ENCODE measurements around the gene STK24. TPM values are rescaled to one million over a fixed set of nuclear protein-coding genes. Genes with fewer than 3 reads are reported as not detected.
"Not testable (repeated sequence)": the region's sequence is repeated elsewhere in the genome, so short reads cannot be mapped to it uniquely, and the experiment has no call there.

STK24 gene
- total RNA-seq, 1 donor, result 56.6 TPM

GRCh38 chr13:98591721-98592361 is 14.9 kb upstream of the STK24 start:
- no peak for TF ChIP-seq CTCF (IDR thresholded peaks at IDR 0.05; ENCODE audit: insufficient read depth, low read depth, low read length)
- no peak overlapping the region for H3K4me3 ChIP-seq (ENCODE audit: low read depth, low read length)
- no peak for DNase-seq (ENCODE audit: low read depth)

GRCh38 chr13:98590471-98590870 is 13.6 kb upstream of the STK24 start:
- not testable (repeated sequence) for DNase-seq (ENCODE audit: low read depth); H3K4me3 ChIP-seq (ENCODE audit: low read depth, low read length)

GRCh38 chr13:98589516-98589915 is 12.6 kb upstream of the STK24 start:
- not testable (repeated sequence) for H3K4me3 ChIP-seq (ENCODE audit: low read depth, low read length); DNase-seq (ENCODE audit: low read depth)

- no peak for TF ChIP-seq CTCF (IDR thresholded peaks at IDR 0.05; ENCODE audit: insufficient read depth, low read depth, low read length)
- DNase-seq (ENCODE audit: low read depth), result no peak
- H3K4me3 ChIP-seq (ENCODE audit: low read depth, low read length), result no peak overlapping the region
These were observed 9.8 kb upstream of the STK24 start for GRCh38 chr13:98586400-98587345.

- DNase-seq (ENCODE audit: low read depth), result no peak
- no peak overlapping the region for H3K4me3 ChIP-seq (ENCODE audit: low read depth, low read length)
- no peak for TF ChIP-seq CTCF (IDR thresholded peaks at IDR 0.05; ENCODE audit: insufficient read depth, low read depth, low read length)
These were observed 9.0 kb upstream of the STK24 start for GRCh38 chr13:98585946-98586345.

GRCh38 chr13:98585398-98585754 is 8.5 kb upstream of the STK24 start:
- TF ChIP-seq CTCF (IDR thresholded peaks at IDR 0.05; ENCODE audit: insufficient read depth, low read depth, low read length), result no peak
- H3K4me3 ChIP-seq (ENCODE audit: low read depth, low read length), result no peak overlapping the region
- DNase-seq (ENCODE audit: low read depth), result no peak

GRCh38 chr13:98584668-98585397 is 7.9 kb upstream of the STK24 start:
- H3K4me3 ChIP-seq (ENCODE audit: low read depth, low read length), result no peak overlapping the region
- no peak for TF ChIP-seq CTCF (IDR thresholded peaks at IDR 0.05; ENCODE audit: insufficient read depth, low read depth, low read length)
- no peak for DNase-seq (ENCODE audit: low read depth)

Measured in fibroblast of villous mesenchyme (primary cell).